ENCODE results near the gene HOPX. TPM values are rescaled to one million over a fixed set of nuclear protein-coding genes. Genes with fewer than 3 reads are reported as not detected.

The HOPX gene
- total RNA-seq, 4 donors from 2014 or later: 5.3 to 6.6 (median 5.7) TPM

DNA sequence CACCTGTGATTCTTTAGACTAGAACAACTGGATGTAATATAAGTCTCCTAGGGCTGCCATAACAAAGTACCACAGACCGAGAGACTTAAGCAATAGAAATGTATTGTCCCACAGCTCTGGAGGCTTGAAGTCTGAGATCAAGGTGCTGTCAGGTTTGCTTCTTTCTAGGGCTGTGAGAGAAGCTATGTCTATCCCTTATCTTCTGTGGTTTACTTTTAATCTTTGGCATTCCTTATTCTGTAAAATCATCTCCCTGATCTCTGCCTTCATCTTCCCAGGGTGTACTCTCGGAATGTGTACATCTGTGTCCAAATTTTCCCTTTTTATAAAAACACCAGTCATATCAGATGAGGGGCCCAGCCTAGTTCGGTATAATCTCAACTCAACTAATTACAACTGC is 10.3 kb upstream of the HOPX start:
- no peaks in the 10 kb centered on the region for H3K4me1 ChIP-seq
- TF ChIP-seq, protein P1, sequence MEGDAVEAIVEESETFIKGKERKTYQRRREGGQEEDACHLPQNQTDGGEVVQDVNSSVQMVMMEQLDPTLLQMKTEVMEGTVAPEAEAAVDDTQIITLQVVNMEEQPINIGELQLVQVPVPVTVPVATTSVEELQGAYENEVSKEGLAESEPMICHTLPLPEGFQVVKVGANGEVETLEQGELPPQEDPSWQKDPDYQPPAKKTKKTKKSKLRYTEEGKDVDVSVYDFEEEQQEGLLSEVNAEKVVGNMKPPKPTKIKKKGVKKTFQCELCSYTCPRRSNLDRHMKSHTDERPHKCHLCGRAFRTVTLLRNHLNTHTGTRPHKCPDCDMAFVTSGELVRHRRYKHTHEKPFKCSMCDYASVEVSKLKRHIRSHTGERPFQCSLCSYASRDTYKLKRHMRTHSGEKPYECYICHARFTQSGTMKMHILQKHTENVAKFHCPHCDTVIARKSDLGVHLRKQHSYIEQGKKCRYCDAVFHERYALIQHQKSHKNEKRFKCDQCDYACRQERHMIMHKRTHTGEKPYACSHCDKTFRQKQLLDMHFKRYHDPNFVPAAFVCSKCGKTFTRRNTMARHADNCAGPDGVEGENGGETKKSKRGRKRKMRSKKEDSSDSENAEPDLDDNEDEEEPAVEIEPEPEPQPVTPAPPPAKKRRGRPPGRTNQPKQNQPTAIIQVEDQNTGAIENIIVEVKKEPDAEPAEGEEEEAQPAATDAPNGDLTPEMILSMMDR (IDR thresholded peaks at IDR 0.05 in 4 of 5, conservative IDR thresholded peaks at IDR 0.05 in 1 of 5): no peak
- TF ChIP-seq POLR2A (IDR thresholded peaks at IDR 0.05): no peak
- DNase-seq (no peak), ATAC-seq (no peak)
- no peak overlapping the region for H3K4me3 ChIP-seq
- in situ Hi-C loops (cut with MboI; ENCODE audit: low sequenced_read_pairs in 4 of 4): loop anchor here in 1 of 4 donors (25.0 kb wide), 1 partner anchor 96 kb away; no protein-coding TSS in a partner anchor
- peaks cover 0 to 3% (median 2%) of the 10 kb centered on the region in 3 donors for H3K27me3 ChIP-seq
- no peak overlapping the region for H3K27ac ChIP-seq
- H3K36me3 ChIP-seq: no peaks in the 10 kb centered on the region
- intact Hi-C loops (cut with DNase I; ENCODE audit: low total_unique reads): no loop called here
- no peaks in the 10 kb centered on the region for H3K9me3 ChIP-seq

DNA sequence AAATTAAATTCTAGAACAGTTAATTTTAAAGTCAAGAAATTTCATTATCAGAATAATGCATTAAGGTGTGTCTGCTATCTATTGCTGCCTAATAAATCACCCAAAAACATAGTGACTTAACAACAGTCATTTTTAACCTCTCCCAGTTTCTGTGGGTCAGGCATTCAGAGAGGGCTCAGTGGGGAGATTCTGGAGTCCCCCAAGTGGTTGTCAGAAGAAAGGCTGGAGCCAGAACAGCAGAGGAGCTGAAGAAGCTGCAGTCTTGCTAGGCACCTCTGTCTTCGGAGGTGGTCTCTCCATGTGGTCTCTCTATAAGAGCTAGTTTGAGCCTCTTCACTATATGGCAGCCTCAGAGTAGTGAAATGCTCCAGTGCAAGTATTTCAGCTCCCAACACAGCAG is 9.3 kb upstream of the HOPX start:
- Histone ChIP-seq H3K27ac (no peak overlapping the region), H3K4me1 (no peaks in the 10 kb centered on the region), H3K27me3 (peaks cover 0 to 4% (median 2%) of the 10 kb centered on the region in 3 donors), H3K36me3 (no peaks in the 10 kb centered on the region), H3K4me3 (no peak overlapping the region), H3K9me3 (no peaks in the 10 kb centered on the region)
- no peak for TF ChIP-seq POLR2A (IDR thresholded peaks at IDR 0.05)
- TF ChIP-seq, protein P1 (IDR thresholded peaks at IDR 0.05 in 4 of 5, conservative IDR thresholded peaks at IDR 0.05 in 1 of 5): no peak
- no peak for DNase-seq
- in situ Hi-C loops (cut with MboI; ENCODE audit: low sequenced_read_pairs in 4 of 4): loop anchor here in 1 of 4 donors (25.0 kb wide), 1 partner anchor 97 kb away; no protein-coding TSS in a partner anchor
- intact Hi-C loops (cut with DNase I; ENCODE audit: low total_unique reads): no loop called here
- no peak for ATAC-seq

DNA sequence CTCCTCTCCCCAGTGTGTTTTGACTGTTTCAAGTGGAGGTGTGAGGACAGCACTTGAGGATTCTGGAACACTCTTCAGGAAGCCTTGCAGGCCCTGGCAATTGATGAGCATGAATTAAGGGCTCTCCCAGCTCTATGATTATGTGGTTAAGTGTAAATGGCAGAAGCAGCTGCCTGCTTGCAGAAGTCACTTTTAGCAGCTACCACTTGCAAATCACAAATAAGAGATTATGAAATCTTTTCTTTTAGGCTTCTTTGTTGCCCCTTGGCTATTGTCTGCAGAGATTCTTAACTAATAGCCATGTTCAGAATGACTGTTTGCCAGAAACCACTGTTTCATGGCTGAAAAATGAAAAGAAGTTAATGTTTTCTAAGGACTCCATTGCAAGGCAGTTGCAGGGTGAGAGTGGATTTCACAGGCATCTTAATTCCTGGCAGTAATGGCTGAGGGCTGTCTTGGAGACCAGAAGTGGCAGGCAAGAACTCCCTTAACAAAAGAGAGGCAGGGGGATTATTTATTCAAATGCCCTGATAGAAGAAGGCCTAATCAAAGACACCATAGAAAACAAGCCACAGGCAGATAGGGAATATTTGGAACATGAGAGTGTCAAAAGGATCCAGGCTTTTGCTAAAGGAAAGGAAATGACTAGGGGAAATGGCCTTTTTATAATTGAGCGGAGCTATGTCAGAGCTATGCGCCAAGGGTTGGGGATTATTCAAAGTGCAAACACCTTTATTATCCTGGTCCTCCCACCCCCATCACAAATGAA is 8.3 kb upstream of the HOPX start:
- in situ Hi-C loops (cut with MboI; ENCODE audit: low sequenced_read_pairs in 4 of 4): loop anchor here in 1 of 4 donors (25.0 kb wide), 1 partner anchor 98 kb away; no protein-coding TSS in a partner anchor
- no peak for ATAC-seq

DNA sequence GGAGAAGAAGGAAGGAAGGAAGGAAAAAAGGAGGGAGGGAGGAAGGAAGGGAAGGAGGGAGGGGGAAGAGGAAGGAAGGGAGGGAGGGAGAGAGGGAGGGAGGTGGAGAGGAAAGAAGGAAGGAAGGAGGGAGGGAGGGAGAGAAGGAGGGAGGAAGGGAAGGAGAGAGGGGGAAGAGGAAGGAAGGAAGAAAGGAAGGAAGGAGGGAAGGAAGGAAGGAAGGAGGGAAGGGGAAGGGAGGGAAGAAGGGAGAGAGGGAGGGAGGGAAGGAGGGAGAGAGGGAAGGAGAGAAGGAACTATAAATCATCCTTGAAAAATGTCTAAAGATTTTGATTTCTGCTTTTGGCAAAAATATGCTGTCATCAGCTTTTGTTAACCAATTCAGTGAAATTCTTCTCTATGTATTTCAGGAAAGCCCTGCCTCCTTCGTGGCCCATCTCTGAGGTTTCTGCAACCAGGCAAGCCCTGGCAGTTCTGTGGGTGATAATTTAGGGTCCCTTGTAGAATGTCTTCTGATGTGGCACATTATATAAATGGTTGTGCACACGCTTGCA is 7.1 kb upstream of the HOPX start:
- intact Hi-C loops (cut with DNase I; ENCODE audit: low total_unique reads) (no loop called here), in situ Hi-C loops (cut with MboI; ENCODE audit: low sequenced_read_pairs in 4 of 4) (loop anchor here in 1 of 4 donors (25.0 kb wide), 1 partner anchor 99 kb away; no protein-coding TSS in a partner anchor)
- TF ChIP-seq, protein P1 (IDR thresholded peaks at IDR 0.05 in 4 of 5, conservative IDR thresholded peaks at IDR 0.05 in 1 of 5): no peak
- TF ChIP-seq POLR2A (IDR thresholded peaks at IDR 0.05): no peak
- Histone ChIP-seq H3K9me3 (no peaks in the 10 kb centered on the region), H3K27me3 (peaks cover 0 to 25% (median 3%) of the 10 kb centered on the region in 3 donors), H3K4me1 (no peaks in the 10 kb centered on the region), H3K4me3 (no peak overlapping the region), H3K27ac (no peak overlapping the region), H3K36me3 (no peaks in the 10 kb centered on the region)
- ATAC-seq: no peak
- DNase-seq: no peak

More for the DNA sequence above, 8.3 kb upstream of the HOPX start:
- Histone ChIP-seq H3K27me3 (peaks cover 0 to 14% (median 2%) of the 10 kb centered on the region in 3 donors), H3K36me3 (no peaks in the 10 kb centered on the region), H3K9me3 (no peaks in the 10 kb centered on the region), H3K27ac (no peak overlapping the region), H3K4me1 (no peaks in the 10 kb centered on the region), H3K4me3 (no peak overlapping the region)
- TF ChIP-seq, protein P1 (IDR thresholded peaks at IDR 0.05 in 4 of 5, conservative IDR thresholded peaks at IDR 0.05 in 1 of 5): no peak
- TF ChIP-seq POLR2A (IDR thresholded peaks at IDR 0.05): no peak
- no peak for DNase-seq
- intact Hi-C loops (cut with DNase I; ENCODE audit: low total_unique reads): no loop called here

Measured in gastrocnemius medialis (tissue), 4 donors.